Measurements from ENCODE around the gene FCN1. TPM values are rescaled to one million over a fixed set of nuclear protein-coding genes. Genes with fewer than 3 reads are reported as not detected.

The FCN1 gene
- total and polyA plus RNA-seq, 3 donors from 2014 or later = 0.19 to 8.0 TPM; not detected in 1

DNA sequence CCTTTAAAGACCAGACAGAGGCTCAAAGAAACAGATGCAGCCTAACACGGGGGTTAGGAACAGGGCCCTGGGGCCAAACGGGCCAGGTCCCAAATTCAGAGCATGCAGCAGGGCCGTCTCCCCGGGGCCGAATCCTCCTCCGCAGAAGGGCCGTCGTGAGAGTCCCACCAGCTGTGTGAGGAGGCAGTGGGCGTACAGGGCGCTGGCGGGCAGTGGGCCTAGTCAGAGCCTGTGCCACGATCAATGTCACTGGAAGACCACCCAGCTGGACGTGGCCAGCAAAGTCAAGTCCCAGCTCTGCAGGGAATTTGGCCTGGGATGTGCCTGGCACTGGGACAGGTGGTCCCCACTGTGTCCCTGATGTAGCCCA lies 52.9 kb downstream of the FCN1 start:
- Histone ChIP-seq H3K9me3 (no peaks in the 10 kb centered on the region), H3K27ac (no peak overlapping the region), H3K4me1 (peaks cover 11% of the 10 kb centered on the region), H3K27me3 (no peaks in the 10 kb centered on the region), H3K36me3 (ENCODE audit: low read depth, missing control alignments) (no peaks in the 10 kb centered on the region), H3K4me3 (no peak overlapping the region)
- intact Hi-C loops (cut with DNase I; ENCODE audit: low total_unique reads) = no loop called here
- peak; percentile 9 for DNase-seq
- WGBS, 2 donors = 63 to 74% methylated on average over 8 to 13 of the region's 13 CpGs
- no peak for TF ChIP-seq POLR2A (IDR thresholded peaks at IDR 0.05)
- TF ChIP-seq, protein P1, sequence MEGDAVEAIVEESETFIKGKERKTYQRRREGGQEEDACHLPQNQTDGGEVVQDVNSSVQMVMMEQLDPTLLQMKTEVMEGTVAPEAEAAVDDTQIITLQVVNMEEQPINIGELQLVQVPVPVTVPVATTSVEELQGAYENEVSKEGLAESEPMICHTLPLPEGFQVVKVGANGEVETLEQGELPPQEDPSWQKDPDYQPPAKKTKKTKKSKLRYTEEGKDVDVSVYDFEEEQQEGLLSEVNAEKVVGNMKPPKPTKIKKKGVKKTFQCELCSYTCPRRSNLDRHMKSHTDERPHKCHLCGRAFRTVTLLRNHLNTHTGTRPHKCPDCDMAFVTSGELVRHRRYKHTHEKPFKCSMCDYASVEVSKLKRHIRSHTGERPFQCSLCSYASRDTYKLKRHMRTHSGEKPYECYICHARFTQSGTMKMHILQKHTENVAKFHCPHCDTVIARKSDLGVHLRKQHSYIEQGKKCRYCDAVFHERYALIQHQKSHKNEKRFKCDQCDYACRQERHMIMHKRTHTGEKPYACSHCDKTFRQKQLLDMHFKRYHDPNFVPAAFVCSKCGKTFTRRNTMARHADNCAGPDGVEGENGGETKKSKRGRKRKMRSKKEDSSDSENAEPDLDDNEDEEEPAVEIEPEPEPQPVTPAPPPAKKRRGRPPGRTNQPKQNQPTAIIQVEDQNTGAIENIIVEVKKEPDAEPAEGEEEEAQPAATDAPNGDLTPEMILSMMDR (IDR thresholded peaks at IDR 0.05) = no peak

DNA sequence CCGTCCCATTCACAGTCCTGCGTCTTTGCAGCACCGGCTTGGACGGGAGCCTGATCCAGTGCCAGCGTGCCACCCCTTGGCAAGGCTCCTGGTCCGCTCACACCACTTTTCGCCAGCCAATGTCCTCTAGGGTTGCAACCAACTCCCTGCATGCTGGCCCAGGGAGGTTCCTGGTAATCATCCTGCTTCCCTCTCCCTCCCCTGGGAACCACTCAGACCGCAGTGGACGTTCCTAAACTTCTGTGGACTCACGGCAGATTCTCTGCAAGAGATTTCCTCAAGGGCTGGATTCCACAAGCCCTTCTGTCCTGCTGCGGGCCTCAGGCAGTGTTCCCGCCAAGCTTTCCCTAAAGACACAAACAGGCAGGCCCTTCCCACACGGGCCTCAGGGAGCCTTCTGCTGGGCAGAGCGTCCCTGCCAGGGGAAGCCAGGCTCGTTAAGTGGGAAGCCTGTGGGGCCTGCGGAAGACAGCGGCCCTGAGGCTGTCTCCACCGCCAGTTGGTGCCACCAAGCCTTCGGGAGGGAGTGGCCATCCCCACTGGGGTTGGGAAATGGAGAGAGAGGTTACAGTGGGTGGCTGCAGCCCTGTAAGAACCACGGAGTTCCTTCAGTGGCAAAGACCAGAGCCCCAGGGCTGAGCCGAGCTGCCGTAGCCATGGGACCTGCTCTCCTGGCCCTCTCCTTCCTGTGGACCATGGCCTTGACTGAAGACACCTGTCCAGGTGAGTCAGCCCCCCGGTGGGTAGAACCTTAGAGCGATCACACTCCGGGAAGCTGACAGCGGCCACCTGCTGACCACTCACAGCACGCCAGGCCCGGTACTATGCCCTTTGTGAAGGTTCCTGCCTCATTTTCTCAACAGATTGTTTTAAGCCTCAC lies 53.5 kb downstream of the FCN1 start:
- Histone ChIP-seq H3K27ac (peak overlapping the region in 1 of 2 donors; percentile 45), H3K27me3 (no peaks in the 10 kb centered on the region), H3K9me3 (no peaks in the 10 kb centered on the region), H3K36me3 (ENCODE audit: low read depth, missing control alignments) (no peaks in the 10 kb centered on the region), H3K4me1 (peaks cover 11% of the 10 kb centered on the region), H3K4me3 (no peak overlapping the region)
- intact Hi-C loops (cut with DNase I; ENCODE audit: low total_unique reads) = no loop called here
- DNase-seq = peak; percentile 56
- TF ChIP-seq POLR2A (IDR thresholded peaks at IDR 0.05) = no peak
- TF ChIP-seq, protein P1 (IDR thresholded peaks at IDR 0.05) = no peak
- WGBS, 2 donors = 62 to 66% methylated on average over 16 to 28 of the region's 28 CpGs

DNA sequence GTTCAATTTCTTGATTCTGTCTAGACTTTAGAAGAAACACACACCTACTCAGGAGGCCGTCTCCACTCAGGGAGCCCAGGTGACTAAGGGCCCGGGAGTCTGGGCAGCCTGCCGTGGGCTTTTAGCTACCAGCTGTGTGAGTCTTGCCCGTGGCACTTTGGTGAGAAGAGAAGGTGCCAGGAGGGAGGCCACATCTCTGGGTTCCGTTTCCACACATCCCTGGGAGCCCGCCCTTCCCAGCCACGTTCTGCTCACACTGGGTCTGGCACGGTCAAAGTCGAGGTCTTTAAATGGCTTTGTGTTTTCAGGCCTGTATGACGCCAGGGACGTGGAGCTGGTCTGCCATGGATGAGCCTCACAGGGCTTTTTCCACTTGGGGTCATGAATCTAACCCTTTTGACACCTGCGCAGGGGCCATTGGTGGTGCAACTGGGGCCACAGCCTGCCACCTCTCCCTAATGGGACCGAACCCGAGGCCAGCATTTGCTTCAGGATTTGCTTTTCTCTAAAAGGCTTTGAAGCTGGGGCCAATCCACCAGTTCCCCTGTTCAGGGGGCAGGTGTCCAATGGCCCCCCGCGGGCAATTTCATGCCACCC lies 54.3 kb downstream of the FCN1 start:
- Histone ChIP-seq H3K36me3 (ENCODE audit: low read depth, missing control alignments) (no peaks in the 10 kb centered on the region), H3K27ac (no peak overlapping the region), H3K4me3 (no peak overlapping the region), H3K9me3 (no peaks in the 10 kb centered on the region), H3K4me1 (peaks cover 11% of the 10 kb centered on the region), H3K27me3 (no peaks in the 10 kb centered on the region)
- WGBS, 2 donors = 84 to 92% methylated on average over 14 to 16 of the region's 16 CpGs
- TF ChIP-seq POLR2A (IDR thresholded peaks at IDR 0.05) = no peak
- TF ChIP-seq, protein P1 (IDR thresholded peaks at IDR 0.05) = no peak
- DNase-seq = peak; percentile 13
- intact Hi-C loops (cut with DNase I; ENCODE audit: low total_unique reads) = no loop called here

- Histone ChIP-seq H3K4me3 (no peak overlapping the region), H3K27ac (no peak overlapping the region), H3K9me3 (no peaks in the 10 kb centered on the region), H3K27me3 (no peaks in the 10 kb centered on the region), H3K4me1 (peaks cover 11% of the 10 kb centered on the region), H3K36me3 (ENCODE audit: low read depth, missing control alignments) (no peaks in the 10 kb centered on the region)
- intact Hi-C loops (cut with DNase I; ENCODE audit: low total_unique reads) = no loop called here
- TF ChIP-seq POLR2A (IDR thresholded peaks at IDR 0.05) = no peak
- TF ChIP-seq, protein P1 (IDR thresholded peaks at IDR 0.05) = no peak
- 90 to 93% methylated on average over 16 to 17 of the region's 17 CpGs for whole genome bisulfite sequencing, 2 donors
- DNase-seq = no peak
Measured at GRCh38 chr9:134861595-134862334, 55.9 kb downstream of the FCN1 start.

Measured in testis (tissue), 3 donors.